Liver (tissue), 9 donors: Measurements from ENCODE around the gene CD160. TPM values are rescaled to one million over a fixed set of nuclear protein-coding genes. Genes with fewer than 3 reads are reported as not detected.
"Not testable (repeated sequence)": the region's sequence is repeated elsewhere in the genome, so short reads cannot be mapped to it uniquely, and the experiment has no call there.

Experiments used
- DNase-seq: peaks from one replicate; pipeline ENCODE4 v3.0.0-alpha.2; 2017; ENCODE audit warnings: low spot score
- H3K27ac ChIP-seq, 2 donors: one replicate each; pipeline ENCODE4 v1.7.0; 2013; ENCODE audit warnings: inconsistent platforms in 2 of 2, low read length in 2 of 2, control low read depth in 1 of 2, low read depth in 1 of 2, mild to moderate bottlenecking in 1 of 2
- H3K27me3 ChIP-seq, 4 donors: one replicate each; pipeline versions ENCODE4 v1.6.1 to v1.7.0; 2013; ENCODE audit warnings: low read length in 3 of 4, inconsistent platforms in 1 of 4, mild to moderate bottlenecking in 1 of 4, moderate library complexity in 1 of 4; ENCODE audit not compliant: control insufficient read depth in 4 of 4, insufficient read depth in 4 of 4
- H3K36me3 ChIP-seq, 4 donors: one replicate each; pipeline versions ENCODE4 v1.6.1 to v1.7.0; 2013; ENCODE audit warnings: low read length in 3 of 4, mild to moderate bottlenecking in 3 of 4, low read depth in 1 of 4, moderate library complexity in 1 of 4; ENCODE audit not compliant: control insufficient read depth in 4 of 4, insufficient read depth in 3 of 4
- H3K4me1 ChIP-seq, 4 donors: one replicate each; pipeline versions ENCODE4 v1.6.1 to v1.7.0; 2013; ENCODE audit warnings: low read length in 3 of 4, mild to moderate bottlenecking in 3 of 4, moderate library complexity in 1 of 4; ENCODE audit not compliant: control insufficient read depth in 4 of 4, insufficient read depth in 4 of 4
- H3K4me3 ChIP-seq, 3 donors: one replicate each; pipeline versions ENCODE4 v1.6.1 to v1.7.0; 2013; ENCODE audit warnings: low read length in 3 of 3, control low read depth in 1 of 3, low read depth in 1 of 3, mild to moderate bottlenecking in 1 of 3
- H3K9ac ChIP-seq, 2 donors: one replicate each; pipeline ENCODE4 v1.7.0; 2013; ENCODE audit warnings: low read length in 2 of 2, mild to moderate bottlenecking in 2 of 2, moderate library complexity in 2 of 2, control low read depth in 1 of 2, low read depth in 1 of 2
- H3K9me3 ChIP-seq, 4 donors: one replicate each; pipeline versions ENCODE4 v1.6.1 to v1.7.0; 2013; ENCODE audit warnings: low read length in 3 of 4; ENCODE audit not compliant: control insufficient read depth in 4 of 4
- EGR1 ChIP-seq, 2 donors: IDR thresholded peaks; 2 replicates each; pipeline ENCODE4 v1.6.1; 2016 to 2018; ENCODE audit warnings: antibody characterized with exemption in 2 of 2, low read depth in 2 of 2
- FOXA1 ChIP-seq: IDR thresholded peaks from 2 replicates; pipeline ENCODE4 v1.6.1; 2016; ENCODE audit warnings: antibody characterized with exemption
- FOXA2 ChIP-seq: IDR thresholded peaks from 2 replicates; pipeline ENCODE4 v1.6.1; 2016; ENCODE audit warnings: antibody characterized with exemption
- GABPA ChIP-seq, 2 donors: IDR thresholded peaks in 1 of 2; conservative IDR thresholded peaks in 1 of 2; 2 replicates each; pipeline ENCODE4 v1.6.1; 2016; ENCODE audit warnings: antibody characterized with exemption in 2 of 2, mild to moderate bottlenecking in 1 of 2, moderate library complexity in 1 of 2
- JUND ChIP-seq, 2 donors: IDR thresholded peaks; 2 replicates each; pipeline ENCODE4 v1.6.1; 2016; ENCODE audit warnings: antibody characterized with exemption in 2 of 2
- NR2F2 ChIP-seq: IDR thresholded peaks from 2 replicates; pipeline ENCODE4 v1.6.1; 2016; ENCODE audit warnings: antibody characterized with exemption
- RAD21 ChIP-seq, 2 donors: IDR thresholded peaks; 2 replicates each; pipeline ENCODE4 v1.6.1; 2016; ENCODE audit warnings: antibody characterized with exemption in 2 of 2, mild to moderate bottlenecking in 2 of 2
- RXRA ChIP-seq, 2 donors: IDR thresholded peaks; 2 replicates each; pipeline ENCODE4 v1.6.1; 2017 to 2018; ENCODE audit warnings: antibody characterized with exemption in 2 of 2, mild to moderate bottlenecking in 1 of 2
- SP1 ChIP-seq: IDR thresholded peaks from 2 replicates; pipeline ENCODE4 v1.6.1; 2018; ENCODE audit warnings: antibody characterized with exemption, mild to moderate bottlenecking
- WGBS: extraction: QIAGEN DNeasy Blood & Tissue Kit; methylation state at CpG from one replicate; pipeline ENCODE4 v1.1.7; 2013; 5-methylcytosine and 5-hydroxymethylcytosine counted together
- polyA plus RNA-seq, 2 donors: library from polyadenylated mRNA; stranded (reverse) in 1 of 2; unstranded in 1 of 2; fragments of 200-250 nt in 1 of 2; fragments of >200 nt in 1 of 2; fragmentation: Nextera tagmentation in 1 of 2; extraction: Ambion mirVana in 1 of 2; gene quantifications; one replicate each; pipeline versions ENCODE4 v1.2.1 to v1.2.3, GENCODE V29; 2013 to 2015
- total RNA-seq, 2 donors: library from RNA; depleted of rRNA; stranded (reverse); fragments of >200 nt; gene quantifications; one replicate each; pipeline ENCODE4 v1.2.3, GENCODE V29; 2014
- TF ChIP-seq, protein P1 (sequence below): IDR thresholded peaks from 2 replicates; pipeline ENCODE4 v1.6.1; 2016; ENCODE audit warnings: antibody characterized with exemption
- TF ChIP-seq, protein P2 (sequence below): IDR thresholded peaks from 2 replicates; pipeline ENCODE4 v1.6.1; 2016; ENCODE audit warnings: antibody characterized with exemption, mild to moderate bottlenecking
- TF ChIP-seq, protein P3 (sequence below): fragments of 150-350 bp; IDR thresholded peaks from 2 replicates; pipeline ENCODE4 v1.5.1; 2017; ENCODE audit warnings: improper control_type of control experiment, low read depth, low read length; ENCODE audit not compliant: missing input control
- TF ChIP-seq, protein P4 (sequence below): IDR thresholded peaks from 2 replicates; pipeline ENCODE4 v1.6.1; 2016; ENCODE audit warnings: antibody characterized with exemption
- TF ChIP-seq, protein P5 (sequence below): IDR thresholded peaks from 2 replicates; pipeline ENCODE4 v1.6.1; 2016; ENCODE audit warnings: antibody characterized with exemption
- donor health status: healthy.
- donor health status: healthy.
- donor health status: healthy.
- donor health status: healthy.
- donor health status: healthy.

CD160 gene
- total and polyA plus RNA-seq, 4 donors: 0.54 to 1.4 (median 1.1) TPM

DNA sequence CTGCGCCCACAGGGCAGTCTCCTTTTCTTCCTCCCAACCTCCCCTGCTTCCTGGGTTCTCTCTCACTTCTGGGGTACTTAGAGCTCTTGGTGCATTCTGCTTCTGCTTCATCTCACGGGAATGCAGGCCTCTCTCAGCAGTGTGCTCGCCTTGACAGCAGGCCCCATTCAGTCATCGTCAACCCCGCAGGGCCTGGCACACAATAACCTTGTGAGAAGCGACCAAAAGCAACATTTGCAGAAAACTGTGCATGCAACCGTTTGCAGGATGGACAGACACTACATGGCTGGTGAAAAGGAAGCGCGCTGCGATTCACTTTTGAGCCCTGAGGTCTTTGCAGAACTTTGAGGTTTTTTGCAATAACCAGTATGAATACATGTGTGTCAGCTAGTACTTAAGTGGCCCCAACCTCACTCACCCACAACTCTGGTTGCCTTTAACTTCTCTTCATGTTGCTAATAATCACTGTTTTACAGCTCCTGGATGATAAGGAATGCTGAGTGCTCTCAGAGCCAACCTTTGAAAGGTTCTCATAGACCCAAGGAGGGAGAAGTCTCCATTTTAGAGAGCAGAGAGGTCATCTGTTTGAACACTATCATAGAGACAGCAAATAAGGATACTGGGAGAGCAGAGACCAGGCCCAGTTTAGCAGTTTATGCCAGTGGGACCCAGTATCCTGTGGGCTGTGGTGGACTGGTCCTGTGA is 2.5 kb upstream of the CD160 start:
- Histone ChIP-seq H3K27me3 (no peaks in the 10 kb centered on the region), H3K4me1 (peaks cover 7 to 31% (median 21%) of the 10 kb centered on the region in 4 donors), H3K9me3 (no peaks in the 10 kb centered on the region), H3K9ac (no peak overlapping the region), H3K27ac (no peak overlapping the region), H3K36me3 (no peaks in the 10 kb centered on the region), H3K4me3 (no peak overlapping the region)
- DNase-seq: no peak
- TF ChIP-seq NR2F2: no peak
- TF ChIP-seq, protein P1, sequence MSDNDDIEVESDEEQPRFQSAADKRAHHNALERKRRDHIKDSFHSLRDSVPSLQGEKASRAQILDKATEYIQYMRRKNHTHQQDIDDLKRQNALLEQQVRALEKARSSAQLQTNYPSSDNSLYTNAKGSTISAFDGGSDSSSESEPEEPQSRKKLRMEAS: no peak
- TF ChIP-seq RXRA (IDR thresholded peaks at IDR 0.05): no peak
- TF ChIP-seq, protein P2, sequence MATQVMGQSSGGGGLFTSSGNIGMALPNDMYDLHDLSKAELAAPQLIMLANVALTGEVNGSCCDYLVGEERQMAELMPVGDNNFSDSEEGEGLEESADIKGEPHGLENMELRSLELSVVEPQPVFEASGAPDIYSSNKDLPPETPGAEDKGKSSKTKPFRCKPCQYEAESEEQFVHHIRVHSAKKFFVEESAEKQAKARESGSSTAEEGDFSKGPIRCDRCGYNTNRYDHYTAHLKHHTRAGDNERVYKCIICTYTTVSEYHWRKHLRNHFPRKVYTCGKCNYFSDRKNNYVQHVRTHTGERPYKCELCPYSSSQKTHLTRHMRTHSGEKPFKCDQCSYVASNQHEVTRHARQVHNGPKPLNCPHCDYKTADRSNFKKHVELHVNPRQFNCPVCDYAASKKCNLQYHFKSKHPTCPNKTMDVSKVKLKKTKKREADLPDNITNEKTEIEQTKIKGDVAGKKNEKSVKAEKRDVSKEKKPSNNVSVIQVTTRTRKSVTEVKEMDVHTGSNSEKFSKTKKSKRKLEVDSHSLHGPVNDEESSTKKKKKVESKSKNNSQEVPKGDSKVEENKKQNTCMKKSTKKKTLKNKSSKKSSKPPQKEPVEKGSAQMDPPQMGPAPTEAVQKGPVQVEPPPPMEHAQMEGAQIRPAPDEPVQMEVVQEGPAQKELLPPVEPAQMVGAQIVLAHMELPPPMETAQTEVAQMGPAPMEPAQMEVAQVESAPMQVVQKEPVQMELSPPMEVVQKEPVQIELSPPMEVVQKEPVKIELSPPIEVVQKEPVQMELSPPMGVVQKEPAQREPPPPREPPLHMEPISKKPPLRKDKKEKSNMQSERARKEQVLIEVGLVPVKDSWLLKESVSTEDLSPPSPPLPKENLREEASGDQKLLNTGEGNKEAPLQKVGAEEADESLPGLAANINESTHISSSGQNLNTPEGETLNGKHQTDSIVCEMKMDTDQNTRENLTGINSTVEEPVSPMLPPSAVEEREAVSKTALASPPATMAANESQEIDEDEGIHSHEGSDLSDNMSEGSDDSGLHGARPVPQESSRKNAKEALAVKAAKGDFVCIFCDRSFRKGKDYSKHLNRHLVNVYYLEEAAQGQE: no peak
- no peak for TF ChIP-seq EGR1 (IDR thresholded peaks at IDR 0.05; ENCODE audit: low read depth in 2 of 2)
- no peak for TF ChIP-seq GABPA (IDR thresholded peaks at IDR 0.05 in 1 of 2, conservative IDR thresholded peaks at IDR 0.05 in 1 of 2)
- no peak for TF ChIP-seq RAD21 (IDR thresholded peaks at IDR 0.05)
- TF ChIP-seq, protein P3, sequence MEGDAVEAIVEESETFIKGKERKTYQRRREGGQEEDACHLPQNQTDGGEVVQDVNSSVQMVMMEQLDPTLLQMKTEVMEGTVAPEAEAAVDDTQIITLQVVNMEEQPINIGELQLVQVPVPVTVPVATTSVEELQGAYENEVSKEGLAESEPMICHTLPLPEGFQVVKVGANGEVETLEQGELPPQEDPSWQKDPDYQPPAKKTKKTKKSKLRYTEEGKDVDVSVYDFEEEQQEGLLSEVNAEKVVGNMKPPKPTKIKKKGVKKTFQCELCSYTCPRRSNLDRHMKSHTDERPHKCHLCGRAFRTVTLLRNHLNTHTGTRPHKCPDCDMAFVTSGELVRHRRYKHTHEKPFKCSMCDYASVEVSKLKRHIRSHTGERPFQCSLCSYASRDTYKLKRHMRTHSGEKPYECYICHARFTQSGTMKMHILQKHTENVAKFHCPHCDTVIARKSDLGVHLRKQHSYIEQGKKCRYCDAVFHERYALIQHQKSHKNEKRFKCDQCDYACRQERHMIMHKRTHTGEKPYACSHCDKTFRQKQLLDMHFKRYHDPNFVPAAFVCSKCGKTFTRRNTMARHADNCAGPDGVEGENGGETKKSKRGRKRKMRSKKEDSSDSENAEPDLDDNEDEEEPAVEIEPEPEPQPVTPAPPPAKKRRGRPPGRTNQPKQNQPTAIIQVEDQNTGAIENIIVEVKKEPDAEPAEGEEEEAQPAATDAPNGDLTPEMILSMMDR: no peak
- TF ChIP-seq SP1: no peak
- 88% methylated on average over 10 of the region's 10 CpGs for WGBS

DNA sequence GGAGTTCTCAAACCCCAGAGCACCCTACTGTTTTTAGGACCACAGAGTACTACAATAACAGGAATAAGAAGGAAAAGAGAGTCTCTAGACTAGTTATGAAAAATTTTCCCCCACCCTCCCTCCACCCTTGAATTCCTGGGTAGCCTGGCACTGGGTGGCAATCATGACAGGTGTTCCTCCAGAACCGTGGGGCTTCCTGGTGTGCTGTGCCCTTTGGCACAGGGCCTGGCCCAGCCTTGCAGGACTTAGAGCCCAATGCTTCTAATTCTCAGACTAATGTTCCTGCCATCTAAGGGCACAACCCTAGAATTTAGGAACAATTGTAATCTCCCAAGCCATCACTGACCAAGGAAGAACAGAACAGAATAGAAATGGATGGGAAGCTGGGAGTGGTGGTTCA is 1.5 kb upstream of the CD160 start:
- H3K4me3 ChIP-seq: no peak overlapping the region
- 33% methylated on average over 1 of the region's 1 CpG for WGBS
- TF ChIP-seq, protein P2: no peak
- TF ChIP-seq, protein P4, sequence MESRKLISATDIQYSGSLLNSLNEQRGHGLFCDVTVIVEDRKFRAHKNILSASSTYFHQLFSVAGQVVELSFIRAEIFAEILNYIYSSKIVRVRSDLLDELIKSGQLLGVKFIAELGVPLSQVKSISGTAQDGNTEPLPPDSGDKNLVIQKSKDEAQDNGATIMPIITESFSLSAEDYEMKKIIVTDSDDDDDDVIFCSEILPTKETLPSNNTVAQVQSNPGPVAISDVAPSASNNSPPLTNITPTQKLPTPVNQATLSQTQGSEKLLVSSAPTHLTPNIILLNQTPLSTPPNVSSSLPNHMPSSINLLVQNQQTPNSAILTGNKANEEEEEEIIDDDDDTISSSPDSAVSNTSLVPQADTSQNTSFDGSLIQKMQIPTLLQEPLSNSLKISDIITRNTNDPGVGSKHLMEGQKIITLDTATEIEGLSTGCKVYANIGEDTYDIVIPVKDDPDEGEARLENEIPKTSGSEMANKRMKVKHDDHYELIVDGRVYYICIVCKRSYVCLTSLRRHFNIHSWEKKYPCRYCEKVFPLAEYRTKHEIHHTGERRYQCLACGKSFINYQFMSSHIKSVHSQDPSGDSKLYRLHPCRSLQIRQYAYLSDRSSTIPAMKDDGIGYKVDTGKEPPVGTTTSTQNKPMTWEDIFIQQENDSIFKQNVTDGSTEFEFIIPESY: no peak
- TF ChIP-seq, protein P1: no peak
- TF ChIP-seq JUND (IDR thresholded peaks at IDR 0.05) (no peak), FOXA1 (no peak), FOXA2 (no peak), NR2F2 (no peak)
- TF ChIP-seq, protein P5, sequence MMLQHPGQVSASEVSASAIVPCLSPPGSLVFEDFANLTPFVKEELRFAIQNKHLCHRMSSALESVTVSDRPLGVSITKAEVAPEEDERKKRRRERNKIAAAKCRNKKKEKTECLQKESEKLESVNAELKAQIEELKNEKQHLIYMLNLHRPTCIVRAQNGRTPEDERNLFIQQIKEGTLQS: no peak
- H3K9ac ChIP-seq: no peak overlapping the region
- no peaks in the 10 kb centered on the region for H3K9me3 ChIP-seq
- no peaks in the 10 kb centered on the region for H3K36me3 ChIP-seq
- DNase-seq: no peak
- no peaks in the 10 kb centered on the region for H3K27me3 ChIP-seq
- peaks cover 7 to 25% (median 18%) of the 10 kb centered on the region in 4 donors for H3K4me1 ChIP-seq
- H3K27ac ChIP-seq: no peak overlapping the region

DNA sequence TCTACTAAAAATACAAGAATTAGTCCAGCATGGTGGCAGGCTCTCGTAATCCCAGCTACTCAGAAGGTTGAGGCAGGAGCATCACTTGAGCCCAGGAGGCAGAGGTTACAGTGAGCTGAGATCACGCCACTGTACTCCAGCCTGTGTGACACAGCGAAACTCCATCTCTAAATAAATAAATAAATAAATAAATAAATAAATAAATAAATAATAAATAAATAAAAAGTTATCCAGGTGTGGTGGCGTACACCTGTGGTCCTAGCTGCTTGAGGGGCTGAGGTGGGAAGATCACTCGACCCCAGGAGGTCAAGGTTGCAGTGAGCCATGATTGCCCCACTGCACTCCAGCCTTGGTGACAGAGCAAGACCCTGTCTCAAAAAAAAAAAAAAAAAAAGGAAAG is 834 bp upstream of the CD160 start:
- not testable (repeated sequence) for H3K27ac ChIP-seq, H3K9me3 ChIP-seq, H3K36me3 ChIP-seq, DNase-seq, H3K4me3 ChIP-seq, H3K27me3 ChIP-seq, H3K9ac ChIP-seq
- 97% methylated on average over 5 of the region's 5 CpGs for WGBS
- peaks cover 6 to 21% (median 14%) of the 10 kb centered on the region in 4 donors for H3K4me1 ChIP-seq
